Measurements from ENCODE around the gene PRIMA1. TPM values are rescaled to one million over a fixed set of nuclear protein-coding genes. Genes with fewer than 3 reads are reported as not detected.
"Not testable (repeated sequence)": the region's sequence is repeated elsewhere in the genome, so short reads cannot be mapped to it uniquely, and the experiment has no call there.

Gene PRIMA1
- total RNA-seq, 1 donor from 2014 or later: 0.08 TPM

- H3K27me3 Mint-ChIP-seq (ENCODE audit: unreplicated experiment): peaks cover 5% of the 10 kb centered on the region
- DNase-seq (ENCODE audit: low spot score): no peak
- TF ChIP-seq CTCF (IDR thresholded peaks at IDR 0.05; ENCODE audit: unreplicated experiment): no peak
- H3K9me3 Mint-ChIP-seq (ENCODE audit: unreplicated experiment): no peaks in the 10 kb centered on the region
- no peak overlapping the region for H3K27ac Mint-ChIP-seq (ENCODE audit: unreplicated experiment)
- H3K36me3 Mint-ChIP-seq (ENCODE audit: low read depth, unreplicated experiment): no peaks in the 10 kb centered on the region
- no peak overlapping the region for H3K4me3 Mint-ChIP-seq (ENCODE audit: unreplicated experiment)
- no peaks in the 10 kb centered on the region for H3K4me1 Mint-ChIP-seq (ENCODE audit: unreplicated experiment)
Observed at GRCh38 chr14:93818857-93819256, 30.6 kb upstream of the PRIMA1 start.

DNA sequence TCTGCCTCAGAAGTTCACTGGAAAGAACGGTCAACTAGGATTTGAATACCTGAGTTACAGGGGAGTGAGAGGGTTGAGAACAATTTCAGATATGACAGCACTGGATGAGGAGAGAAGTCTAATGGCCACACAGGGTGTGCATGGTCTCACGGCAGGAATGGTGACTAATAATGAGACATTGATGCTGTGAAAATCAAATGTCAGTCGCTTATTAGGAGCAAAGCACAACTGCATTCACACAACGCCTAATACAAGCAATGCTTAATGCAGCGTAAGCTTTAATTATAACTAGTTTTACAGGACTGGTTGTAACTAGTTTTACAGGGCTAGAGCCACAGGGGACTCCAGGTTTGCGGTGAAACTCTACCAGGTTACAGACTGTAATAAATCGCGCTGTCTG, 23.4 kb upstream of the PRIMA1 start:
- Mint-ChIP-seq H3K27ac (ENCODE audit: unreplicated experiment) (no peak overlapping the region), H3K9me3 (ENCODE audit: unreplicated experiment) (no peaks in the 10 kb centered on the region), H3K4me1 (ENCODE audit: unreplicated experiment) (no peaks in the 10 kb centered on the region), H3K4me3 (ENCODE audit: unreplicated experiment) (no peak overlapping the region), H3K36me3 (ENCODE audit: low read depth, unreplicated experiment) (peaks cover 5% of the 10 kb centered on the region), H3K27me3 (ENCODE audit: unreplicated experiment) (peaks cover 4% of the 10 kb centered on the region)
- no peak for TF ChIP-seq CTCF (IDR thresholded peaks at IDR 0.05; ENCODE audit: unreplicated experiment)
- DNase-seq (ENCODE audit: low spot score): no peak

- DNase-seq (ENCODE audit: low spot score): no peak
Observed at GRCh38 chr14:93811020-93811419, 22.7 kb upstream of the PRIMA1 start.

GRCh38 chr14:93809491-93810420, 21.5 kb upstream of the PRIMA1 start:
- H3K36me3 Mint-ChIP-seq (ENCODE audit: low read depth, unreplicated experiment); H3K4me3 Mint-ChIP-seq (ENCODE audit: unreplicated experiment); H3K9me3 Mint-ChIP-seq (ENCODE audit: unreplicated experiment); H3K27ac Mint-ChIP-seq (ENCODE audit: unreplicated experiment); H3K27me3 Mint-ChIP-seq (ENCODE audit: unreplicated experiment); DNase-seq (ENCODE audit: low spot score); H3K4me1 Mint-ChIP-seq (ENCODE audit: unreplicated experiment): not testable (repeated sequence)

More at GRCh38 chr14:93811020-93811419, 22.7 kb upstream of the PRIMA1 start:
- H3K27ac Mint-ChIP-seq (ENCODE audit: unreplicated experiment): no peak overlapping the region
- H3K4me3 Mint-ChIP-seq (ENCODE audit: unreplicated experiment): no peak overlapping the region
- no peak for TF ChIP-seq CTCF (IDR thresholded peaks at IDR 0.05; ENCODE audit: unreplicated experiment)
- no peaks in the 10 kb centered on the region for H3K9me3 Mint-ChIP-seq (ENCODE audit: unreplicated experiment)
- peaks cover 4% of the 10 kb centered on the region for H3K27me3 Mint-ChIP-seq (ENCODE audit: unreplicated experiment)
- H3K36me3 Mint-ChIP-seq (ENCODE audit: low read depth, unreplicated experiment): peaks cover 5% of the 10 kb centered on the region
- no peaks in the 10 kb centered on the region for H3K4me1 Mint-ChIP-seq (ENCODE audit: unreplicated experiment)

DNA sequence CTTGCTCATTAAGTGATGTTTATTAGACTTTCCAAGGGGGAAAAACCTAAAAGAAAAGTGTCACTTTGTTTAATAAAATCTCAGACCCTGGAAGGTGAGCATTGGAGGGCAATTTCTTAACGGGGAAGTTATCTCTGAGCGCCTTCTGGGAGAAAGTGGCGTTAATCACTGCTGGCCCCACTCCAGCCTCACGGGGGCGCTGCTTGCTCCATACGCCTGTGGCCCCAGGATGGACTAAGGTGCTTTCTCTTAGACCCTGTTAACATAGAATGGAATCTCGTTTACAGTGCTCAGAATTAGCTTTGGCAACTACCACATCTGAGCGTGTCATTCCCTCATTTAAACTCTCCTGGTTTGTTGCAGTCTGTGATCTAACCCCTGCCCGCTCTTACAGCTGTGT, 16.4 kb upstream of the PRIMA1 start:
- Mint-ChIP-seq H3K9me3 (ENCODE audit: unreplicated experiment) (no peaks in the 10 kb centered on the region), H3K27me3 (ENCODE audit: unreplicated experiment) (peaks cover 5% of the 10 kb centered on the region), H3K4me3 (ENCODE audit: unreplicated experiment) (no peak overlapping the region), H3K27ac (ENCODE audit: unreplicated experiment) (no peak overlapping the region), H3K4me1 (ENCODE audit: unreplicated experiment) (no peaks in the 10 kb centered on the region), H3K36me3 (ENCODE audit: low read depth, unreplicated experiment) (peaks cover 5% of the 10 kb centered on the region)
- DNase-seq (ENCODE audit: low spot score): no peak
- peak; percentile 32 for TF ChIP-seq CTCF (IDR thresholded peaks at IDR 0.05; ENCODE audit: unreplicated experiment)
